Naive thymus-derived CD4-positive, alpha-beta T cell (primary cell): ENCODE data around the gene GPR173. TPM values are rescaled to one million over a fixed set of nuclear protein-coding genes. Genes with fewer than 3 reads are reported as not detected.

Experiments
- ATAC-seq: fragments of 150-1000 bp; cut with Tn5 transposase; 2 replicates; pipeline ENCODE4 v1.10.0; 2021; ENCODE audit warnings: mild to moderate bottlenecking, moderate library complexity
- CTCF ChIA-PET: fragments of 350-600 bp; sonication (Branson Sonifier 250); formaldehyde crosslinking; loops from one replicate; lab custom pipeline; 2021; ENCODE audit warnings: antibody characterized with exemption; lab: Charles Lee
- POLR2A ChIA-PET: fragments of 350-600 bp; sonication (Branson Sonifier 250); formaldehyde crosslinking; loops from one replicate; lab custom pipeline; 2021; ENCODE audit warnings: antibody characterized with exemption, inconsistent platforms; lab: Charles Lee
- DNase-seq, 9 donors: peaks; one replicate each; pipeline versions ENCODE4 v3.0.0 to v3.0.0-alpha.2; 2020 to 2022; ENCODE audit warnings: mixed read lengths in 1 of 9
- H3K27ac ChIP-seq: one replicate; pipeline ENCODE4 v1.7.0; 2013; ENCODE audit warnings: mild to moderate bottlenecking, low read depth, low read length, moderate library complexity
- H3K27me3 ChIP-seq, 2 donors: one replicate each; pipeline ENCODE4 v1.7.0; 2013; ENCODE audit warnings: low read length in 2 of 2, mild to moderate bottlenecking in 2 of 2, moderate library complexity in 2 of 2; ENCODE audit not compliant: control insufficient read depth in 2 of 2, insufficient read depth in 2 of 2
- H3K36me3 ChIP-seq, 3 experiments: 1 replicate in 2 of 3; 2 replicates in 1 of 3; pipeline ENCODE4 v1.7.0; 2013; ENCODE audit warnings: low read length in 3 of 3, mild to moderate bottlenecking in 3 of 3, moderate library complexity in 1 of 3; ENCODE audit not compliant: insufficient read depth in 3 of 3, control insufficient read depth in 2 of 3
- H3K4me1 ChIP-seq, 2 donors: one replicate each; pipeline ENCODE4 v1.7.0; 2013; ENCODE audit warnings: low read length in 2 of 2, mild to moderate bottlenecking in 2 of 2, moderate library complexity in 1 of 2; ENCODE audit not compliant: control insufficient read depth in 2 of 2, insufficient read depth in 2 of 2
- H3K4me3 ChIP-seq: 2 replicates; pipeline ENCODE4 v1.7.0; 2013; ENCODE audit warnings: mild to moderate bottlenecking, low read length
- H3K9me3 ChIP-seq, 3 experiments: 1 replicate in 2 of 3; 2 replicates in 1 of 3; pipeline ENCODE4 v1.7.0; 2013; ENCODE audit warnings: low read length in 3 of 3; ENCODE audit not compliant: control insufficient read depth in 2 of 3
- H3K27ac Mint-ChIP-seq, 9 donors: one replicate each; pipeline ENCODE4 v1.8.0; 2020 to 2022; ENCODE audit warnings: mixed read lengths in 9 of 9, mild to moderate bottlenecking in 8 of 9, moderate library complexity in 5 of 9, inconsistent platforms in 2 of 9
- H3K27me3 Mint-ChIP-seq, 5 donors: one replicate each; pipeline ENCODE4 v1.8.0; 2021 to 2022; ENCODE audit warnings: mixed read lengths in 5 of 5, mild to moderate bottlenecking in 1 of 5
- H3K36me3 Mint-ChIP-seq, 5 donors: one replicate each; pipeline ENCODE4 v1.8.0; 2020 to 2022; ENCODE audit warnings: mixed read lengths in 5 of 5, mild to moderate bottlenecking in 3 of 5, inconsistent platforms in 1 of 5
- H3K4me1 Mint-ChIP-seq, 7 donors: one replicate each; pipeline ENCODE4 v1.8.0; 2020 to 2022; ENCODE audit warnings: mixed read lengths in 7 of 7, mild to moderate bottlenecking in 3 of 7, inconsistent platforms in 1 of 7
- H3K4me3 Mint-ChIP-seq, 10 donors: one replicate each; pipeline ENCODE4 v1.8.0; 2020 to 2022; ENCODE audit warnings: mild to moderate bottlenecking in 10 of 10, mixed read lengths in 10 of 10, moderate library complexity in 6 of 10, inconsistent platforms in 2 of 10
- H3K9me3 Mint-ChIP-seq, 11 donors: one replicate each; pipeline ENCODE4 v1.8.0; 2020 to 2022; ENCODE audit warnings: mixed read lengths in 11 of 11, mild to moderate bottlenecking in 4 of 11, inconsistent platforms in 1 of 11, moderate library complexity in 1 of 11
- intact Hi-C, 2 donors: fragments of 100-400 bp; cut with micrococcal nuclease; formaldehyde crosslinking; loops; one replicate each; pipeline ENCODE4 v1.15.1; 2023
- polyA plus RNA-seq, 2 donors: library from polyadenylated mRNA; unstranded; fragments of 300-500 nt; fragmentation: Illumina TruSeq; gene quantifications; one replicate each; pipeline ENCODE4 v1.2.3, GENCODE V29; 2021
- total RNA-seq, 6 experiments: library from RNA in 5 of 6; stranded (reverse) in 5 of 6; gene quantifications; 1 replicate in 5 of 6; 2 replicates in 1 of 6; pipeline ENCODE4 v1.2.3 and lab custom pipeline; 2021 to 2026

Gene GPR173
- total and polyA plus RNA-seq, 7 experiments from 2014 or later, result 0.13 to 0.47 TPM; not detected in 5

- peaks cover 0 to 8% (median 0%) of the 10 kb centered on the region in 11 donors for H3K9me3 Mint-ChIP-seq
- intact Hi-C loops, result loop anchor here (5.0 to 10.0 kb wide), 3 partner anchors 591 to 951 kb away; partner anchors contain the start of gene PHF8 (in 2 of the 2)
- ChIA-PET CTCF (no interaction called here), POLR2A (interaction anchor here (0.8 to 1.2 kb wide), 2 partner anchors 9 to 19 kb away, joined by 3 to 6 read pairs; partner anchors contain the start of gene TSPYL2)
- Histone ChIP-seq H3K36me3 (no peaks in the 10 kb centered on the region), H3K4me1 (no peaks in the 10 kb centered on the region), H3K9me3 (no peaks in the 10 kb centered on the region), H3K27me3 (no peaks in the 10 kb centered on the region), H3K27ac (no peak overlapping the region), H3K4me3 (no peak overlapping the region)
- H3K4me3 Mint-ChIP-seq, result no peak overlapping the region
- ATAC-seq (no peak), DNase-seq (no peak)
- no peaks in the 10 kb centered on the region for H3K36me3 Mint-ChIP-seq
- H3K27me3 Mint-ChIP-seq, result no peaks in the 10 kb centered on the region
- H3K4me1 Mint-ChIP-seq, result peaks cover 17 to 48% (median 40%) of the 10 kb centered on the region in 7 donors
- no peak overlapping the region for H3K27ac Mint-ChIP-seq
Observed at GRCh38 chrX:53091354-53091753, 42.8 kb downstream of the GPR173 start.

- H3K27ac Mint-ChIP-seq, result peak overlapping the region; percentile 80 to 94 (median 91)
- peak overlapping the region; percentile 73 for H3K27ac ChIP-seq
- peaks cover 15 to 34% (median 27%) of the 10 kb centered on the region in 7 donors for H3K4me1 Mint-ChIP-seq
- H3K27me3 ChIP-seq, result no peaks in the 10 kb centered on the region
- no peaks in the 10 kb centered on the region for H3K36me3 ChIP-seq
- CTCF ChIA-PET, result no interaction called here
- intact Hi-C loops, result loop anchor here (1.0 to 10.0 kb wide), 9 partner anchors 11 to 949 kb away; partner anchors contain the start of genes PHF8 (in 2 of the 2), TSPYL2 (in 2 of the 2), HSD17B10 (in 1 of the 2) and KDM5C (in 1 of the 2)
- H3K9me3 ChIP-seq, result no peaks in the 10 kb centered on the region
- ATAC-seq (peak; percentile 70), DNase-seq (peak; percentile 36 to 74 (median 70))
- no peaks in the 10 kb centered on the region for H3K4me1 ChIP-seq
- H3K27me3 Mint-ChIP-seq, result no peaks in the 10 kb centered on the region
- POLR2A ChIA-PET, result no interaction called here
- H3K4me3 ChIP-seq, result peak overlapping the region; percentile 93
- H3K9me3 Mint-ChIP-seq, result peaks cover 0 to 7% (median 0%) of the 10 kb centered on the region in 11 donors
- no peaks in the 10 kb centered on the region for H3K36me3 Mint-ChIP-seq
- H3K4me3 Mint-ChIP-seq, result peak overlapping the region; percentile 82 to 93 (median 88)
Observed at GRCh38 chrX:53093177-53093655, 44.6 kb downstream of the GPR173 start.

- POLR2A ChIA-PET, result interaction anchor here (0.9 to 1.3 kb wide), 4 partner anchors 10 to 28 kb away, joined by 3 to 5 read pairs (median 4); partner anchors contain the start of gene TSPYL2
- CTCF ChIA-PET, result no interaction called here
- DNase-seq, result peak; percentile 47 to 88 (median 83)
Observed at GRCh38 chrX:53093748-53094581, 45.4 kb downstream of the GPR173 start, which contains the start of gene KANTR. Gene KANTR (plus strand): TSS chrX:53094142. CDS start chrX:53124273, 30,131 bp downstream.

GRCh38 chrX:53094582-53094905 is 46.0 kb downstream of the GPR173 start:
- Histone ChIP-seq H3K36me3 (no peaks in the 10 kb centered on the region), H3K27me3 (no peaks in the 10 kb centered on the region), H3K4me3 (peak overlapping the region; percentile 93), H3K27ac (peak overlapping the region; percentile 73), H3K4me1 (no peaks in the 10 kb centered on the region), H3K9me3 (no peaks in the 10 kb centered on the region)
- Mint-ChIP-seq H3K36me3 (peaks cover 0 to 4% (median 3%) of the 10 kb centered on the region in 5 donors), H3K4me1 (peaks cover 9 to 24% (median 16%) of the 10 kb centered on the region in 7 donors), H3K27me3 (no peaks in the 10 kb centered on the region), H3K9me3 (no peaks in the 10 kb centered on the region), H3K27ac (peak overlapping the region; percentile 80 to 94 (median 91)), H3K4me3 (peak overlapping the region; percentile 82 to 93 (median 88))
- ATAC-seq (no peak), DNase-seq (no peak)
- ChIA-PET POLR2A (interaction anchor here (0.9 to 1.3 kb wide), 4 partner anchors 10 to 29 kb away, joined by 3 to 5 read pairs (median 4); partner anchors contain the start of gene TSPYL2), CTCF (no interaction called here)
- intact Hi-C loops, result loop anchor here (2.0 to 10.0 kb wide), 4 partner anchors 130 to 948 kb away; partner anchors contain the start of genes PHF8 (in 2 of the 2) and KDM5C (in 1 of the 2)

More at GRCh38 chrX:53093748-53094581, 45.4 kb downstream of the GPR173 start, which contains the start of gene KANTR:
- peak within 1 kb of the TSS; percentile 82 to 93 (median 88) for H3K4me3 Mint-ChIP-seq
- H3K4me1 ChIP-seq, result no peaks in the 10 kb centered on the region
- no peaks in the 10 kb centered on the region for H3K9me3 ChIP-seq
- no peaks in the 10 kb centered on the region for H3K36me3 ChIP-seq
- no peaks in the 10 kb centered on the region for H3K27me3 Mint-ChIP-seq
- peak within 1 kb of the TSS; percentile 73 for H3K27ac ChIP-seq
- H3K27ac Mint-ChIP-seq, result peak within 1 kb of the TSS; percentile 80 to 94 (median 91)
- peaks cover 9 to 27% (median 20%) of the 10 kb centered on the region in 7 donors for H3K4me1 Mint-ChIP-seq
- H3K36me3 Mint-ChIP-seq, result no peaks in the 10 kb centered on the region
- H3K4me3 ChIP-seq, result peak within 1 kb of the TSS; percentile 93
- intact Hi-C loops, result loop anchor here (1.0 to 10.0 kb wide), 9 partner anchors 12 to 948 kb away; partner anchors contain the start of genes KDM5C (in 2 of the 2), PHF8 (in 2 of the 2), TSPYL2 (in 2 of the 2) and HSD17B10 (in 1 of the 2)
- H3K27me3 ChIP-seq, result no peaks in the 10 kb centered on the region
- H3K9me3 Mint-ChIP-seq, result peaks cover 0 to under 1% (median 0%) of the 10 kb centered on the region in 11 donors
- ATAC-seq, result peak; percentile 88

- H3K36me3 ChIP-seq, result no peaks in the 10 kb centered on the region
- H3K36me3 Mint-ChIP-seq, result peaks cover 0 to 4% (median 4%) of the 10 kb centered on the region in 5 donors
- ChIA-PET POLR2A (interaction anchor here (1.1 kb wide), 1 partner anchor 13 kb away, joined by 5 read pairs; the partner anchor contains the start of gene TSPYL2), CTCF (no interaction called here)
- H3K27me3 ChIP-seq, result no peaks in the 10 kb centered on the region
- DNase-seq, result no peak
- H3K27ac ChIP-seq, result no peak overlapping the region
- intact Hi-C loops, result loop anchor here in 1 of 2 donors (2.0 to 10.0 kb wide), 2 partner anchors 129 to 831 kb away; partner anchors contain the start of gene KDM5C
- H3K4me3 ChIP-seq, result no peak overlapping the region
- peak overlapping the region in 6 of 10 donors; percentile 16 to 55 (median 24) for H3K4me3 Mint-ChIP-seq
- no peaks in the 10 kb centered on the region for H3K4me1 ChIP-seq
- H3K27me3 Mint-ChIP-seq, result no peaks in the 10 kb centered on the region
- peaks cover 9 to 24% (median 16%) of the 10 kb centered on the region in 7 donors for H3K4me1 Mint-ChIP-seq
- H3K27ac Mint-ChIP-seq, result peak overlapping the region in 4 of 9 donors; percentile 25 to 89 (median 50)
- H3K9me3 ChIP-seq, result no peaks in the 10 kb centered on the region
- no peak for ATAC-seq
- H3K9me3 Mint-ChIP-seq, result no peaks in the 10 kb centered on the region
Observed at GRCh38 chrX:53095796-53096195, 47.2 kb downstream of the GPR173 start.

- Histone ChIP-seq H3K27me3 (no peaks in the 10 kb centered on the region), H3K27ac (no peak overlapping the region), H3K4me1 (no peaks in the 10 kb centered on the region), H3K36me3 (peaks cover 0 to 6% (median 0%) of the 10 kb centered on the region in 3 experiments), H3K9me3 (no peaks in the 10 kb centered on the region), H3K4me3 (no peak overlapping the region)
- Mint-ChIP-seq H3K27me3 (no peaks in the 10 kb centered on the region), H3K36me3 (peaks cover 0 to 18% (median 6%) of the 10 kb centered on the region in 5 donors), H3K27ac (no peak overlapping the region), H3K4me1 (peaks cover 5 to 21% (median 10%) of the 10 kb centered on the region in 7 donors), H3K4me3 (no peak overlapping the region), H3K9me3 (peaks cover 0 to 2% (median 0%) of the 10 kb centered on the region in 11 donors)
- ATAC-seq (no peak), DNase-seq (no peak)
- intact Hi-C loops, result no loop called here
- ChIA-PET CTCF (no interaction called here), POLR2A (no interaction called here)
Observed at GRCh38 chrX:53114864-53115549, 66.4 kb downstream of the GPR173 start.
